ENCODE results near the gene BNC2. TPM values are rescaled to one million over a fixed set of nuclear protein-coding genes. Genes with fewer than 3 reads are reported as not detected.

The BNC2 gene
- polyA plus RNA-seq, 4 donors: 0.81 to 11.1 (median 1.3) TPM; not detected in 1

GRCh38 chr9:16719921-16720320 lies 150.5 kb downstream of the BNC2 start:
- H3K4me1 ChIP-seq (ENCODE audit: control insufficient read depth in 3 of 3, insufficient read depth in 2 of 3, low read depth in 1 of 3, low read length in 2 of 3): no peaks in the 10 kb centered on the region
- no peak overlapping the region for H3K27ac ChIP-seq (ENCODE audit: low read depth in 1 of 3, low read length in 2 of 3)
- FAIRE-seq (no peak), DNase-seq (no peak)
- 21 to 52% (median 29%) methylated on average over 4 of the region's 4 CpGs for WGBS, 3 donors
- H3K4me3 ChIP-seq (ENCODE audit: low read depth in 1 of 3, low read length in 3 of 3): no peak overlapping the region
- H3K36me3 ChIP-seq (ENCODE audit: control insufficient read depth in 3 of 3, insufficient read depth in 2 of 3, low read depth in 1 of 3, low read length in 3 of 3): no peaks in the 10 kb centered on the region
- H3K27me3 ChIP-seq (ENCODE audit: control insufficient read depth in 3 of 3, insufficient read depth in 3 of 3, low read length in 3 of 3): peaks cover 0 to 13% (median 0%) of the 10 kb centered on the region in 3 donors
- no peaks in the 10 kb centered on the region for H3K9me3 ChIP-seq (ENCODE audit: control insufficient read depth in 2 of 2, insufficient read depth in 1 of 2, low read depth in 1 of 2, low read length in 1 of 2)

GRCh38 chr9:16718952-16719351 lies 151.5 kb downstream of the BNC2 start:
- Histone ChIP-seq H3K27ac (ENCODE audit: low read depth in 1 of 3, low read length in 2 of 3) (no peak overlapping the region), H3K9me3 (ENCODE audit: control insufficient read depth in 2 of 2, insufficient read depth in 1 of 2, low read depth in 1 of 2, low read length in 1 of 2) (no peaks in the 10 kb centered on the region), H3K27me3 (ENCODE audit: control insufficient read depth in 3 of 3, insufficient read depth in 3 of 3, low read length in 3 of 3) (peaks cover 0 to 13% (median 0%) of the 10 kb centered on the region in 3 donors), H3K36me3 (ENCODE audit: control insufficient read depth in 3 of 3, insufficient read depth in 2 of 3, low read depth in 1 of 3, low read length in 3 of 3) (no peaks in the 10 kb centered on the region), H3K4me3 (ENCODE audit: low read depth in 1 of 3, low read length in 3 of 3) (no peak overlapping the region), H3K4me1 (ENCODE audit: control insufficient read depth in 3 of 3, insufficient read depth in 2 of 3, low read depth in 1 of 3, low read length in 2 of 3) (no peaks in the 10 kb centered on the region)
- no peak for DNase-seq
- no peak for FAIRE-seq
- 62 to 71% (median 63%) methylated on average over 3 of the region's 3 CpGs for WGBS, 3 donors

- DNase-seq (no peak), FAIRE-seq (no peak)
- 81 to 100% (median 89%) methylated on average over 1 of the region's 1 CpG for WGBS, 3 donors
- Histone ChIP-seq H3K4me1 (ENCODE audit: control insufficient read depth in 3 of 3, insufficient read depth in 2 of 3, low read depth in 1 of 3, low read length in 2 of 3) (no peaks in the 10 kb centered on the region), H3K4me3 (ENCODE audit: low read depth in 1 of 3, low read length in 3 of 3) (no peak overlapping the region), H3K27me3 (ENCODE audit: control insufficient read depth in 3 of 3, insufficient read depth in 3 of 3, low read length in 3 of 3) (peaks cover 0 to 13% (median 0%) of the 10 kb centered on the region in 3 donors), H3K27ac (ENCODE audit: low read depth in 1 of 3, low read length in 2 of 3) (no peak overlapping the region), H3K36me3 (ENCODE audit: control insufficient read depth in 3 of 3, insufficient read depth in 2 of 3, low read depth in 1 of 3, low read length in 3 of 3) (no peaks in the 10 kb centered on the region), H3K9me3 (ENCODE audit: control insufficient read depth in 2 of 2, insufficient read depth in 1 of 2, low read depth in 1 of 2, low read length in 1 of 2) (no peaks in the 10 kb centered on the region)
Measured at GRCh38 chr9:16718296-16718695, 152.2 kb downstream of the BNC2 start.

GRCh38 chr9:16716601-16717000 lies 153.9 kb downstream of the BNC2 start:
- Histone ChIP-seq H3K36me3 (ENCODE audit: control insufficient read depth in 3 of 3, insufficient read depth in 2 of 3, low read depth in 1 of 3, low read length in 3 of 3) (no peaks in the 10 kb centered on the region), H3K9me3 (ENCODE audit: control insufficient read depth in 2 of 2, insufficient read depth in 1 of 2, low read depth in 1 of 2, low read length in 1 of 2) (no peaks in the 10 kb centered on the region), H3K27ac (ENCODE audit: low read depth in 1 of 3, low read length in 2 of 3) (no peak overlapping the region), H3K4me1 (ENCODE audit: control insufficient read depth in 3 of 3, insufficient read depth in 2 of 3, low read depth in 1 of 3, low read length in 2 of 3) (no peaks in the 10 kb centered on the region), H3K27me3 (ENCODE audit: control insufficient read depth in 3 of 3, insufficient read depth in 3 of 3, low read length in 3 of 3) (peaks cover 0 to 7% (median 0%) of the 10 kb centered on the region in 3 donors), H3K4me3 (ENCODE audit: low read depth in 1 of 3, low read length in 3 of 3) (no peak overlapping the region)
- DNase-seq: no peak
- 83 to 88% (median 88%) methylated on average over 5 of the region's 5 CpGs for WGBS, 3 donors
- no peak for FAIRE-seq

GRCh38 chr9:16715404-16715803 lies 155.1 kb downstream of the BNC2 start:
- no peak for FAIRE-seq
- H3K36me3 ChIP-seq (ENCODE audit: control insufficient read depth in 3 of 3, insufficient read depth in 2 of 3, low read depth in 1 of 3, low read length in 3 of 3): no peaks in the 10 kb centered on the region

GRCh38 chr9:16712787-16713186 lies 157.7 kb downstream of the BNC2 start:
- Histone ChIP-seq H3K36me3 (ENCODE audit: control insufficient read depth in 3 of 3, insufficient read depth in 2 of 3, low read depth in 1 of 3, low read length in 3 of 3) (no peaks in the 10 kb centered on the region), H3K4me3 (ENCODE audit: low read depth in 1 of 3, low read length in 3 of 3) (no peak overlapping the region), H3K27me3 (ENCODE audit: control insufficient read depth in 3 of 3, insufficient read depth in 3 of 3, low read length in 3 of 3) (peaks cover 0 to 4% (median 0%) of the 10 kb centered on the region in 3 donors), H3K4me1 (ENCODE audit: control insufficient read depth in 3 of 3, insufficient read depth in 2 of 3, low read depth in 1 of 3, low read length in 2 of 3) (no peaks in the 10 kb centered on the region), H3K9me3 (ENCODE audit: control insufficient read depth in 2 of 2, insufficient read depth in 1 of 2, low read depth in 1 of 2, low read length in 1 of 2) (no peaks in the 10 kb centered on the region), H3K27ac (ENCODE audit: low read depth in 1 of 3, low read length in 2 of 3) (no peak overlapping the region)
- no peak for DNase-seq
- FAIRE-seq: no peak
- WGBS, 3 donors: 73 to 90% (median 78%) methylated on average over 4 of the region's 4 CpGs

More at GRCh38 chr9:16715404-16715803, 155.1 kb downstream of the BNC2 start:
- WGBS, 3 donors: 48 to 65% (median 64%) methylated on average over 2 of the region's 2 CpGs
- DNase-seq: no peak
- Histone ChIP-seq H3K4me1 (ENCODE audit: control insufficient read depth in 3 of 3, insufficient read depth in 2 of 3, low read depth in 1 of 3, low read length in 2 of 3) (no peaks in the 10 kb centered on the region), H3K27ac (ENCODE audit: low read depth in 1 of 3, low read length in 2 of 3) (no peak overlapping the region), H3K4me3 (ENCODE audit: low read depth in 1 of 3, low read length in 3 of 3) (no peak overlapping the region), H3K27me3 (ENCODE audit: control insufficient read depth in 3 of 3, insufficient read depth in 3 of 3, low read length in 3 of 3) (peaks cover 0 to 3% (median 0%) of the 10 kb centered on the region in 3 donors), H3K9me3 (ENCODE audit: control insufficient read depth in 2 of 2, insufficient read depth in 1 of 2, low read depth in 1 of 2, low read length in 1 of 2) (no peaks in the 10 kb centered on the region)

GRCh38 chr9:16710888-16711287 lies 159.6 kb downstream of the BNC2 start:
- H3K9me3 ChIP-seq (ENCODE audit: control insufficient read depth in 2 of 2, insufficient read depth in 1 of 2, low read depth in 1 of 2, low read length in 1 of 2): no peaks in the 10 kb centered on the region
- H3K36me3 ChIP-seq (ENCODE audit: control insufficient read depth in 3 of 3, insufficient read depth in 2 of 3, low read depth in 1 of 3, low read length in 3 of 3): no peaks in the 10 kb centered on the region
- no peak overlapping the region for H3K27ac ChIP-seq (ENCODE audit: low read depth in 1 of 3, low read length in 2 of 3)
- FAIRE-seq (no peak), DNase-seq (no peak)
- H3K27me3 ChIP-seq (ENCODE audit: control insufficient read depth in 3 of 3, insufficient read depth in 3 of 3, low read length in 3 of 3): peaks cover 0 to 4% (median 0%) of the 10 kb centered on the region in 3 donors
- 38 to 48% (median 47%) methylated on average over 8 of the region's 8 CpGs for WGBS, 3 donors
- H3K4me3 ChIP-seq (ENCODE audit: low read depth in 1 of 3, low read length in 3 of 3): no peak overlapping the region
- no peaks in the 10 kb centered on the region for H3K4me1 ChIP-seq (ENCODE audit: control insufficient read depth in 3 of 3, insufficient read depth in 2 of 3, low read depth in 1 of 3, low read length in 2 of 3)

- no peaks in the 10 kb centered on the region for H3K36me3 ChIP-seq (ENCODE audit: control insufficient read depth in 3 of 3, insufficient read depth in 2 of 3, low read depth in 1 of 3, low read length in 3 of 3)
- H3K9me3 ChIP-seq (ENCODE audit: control insufficient read depth in 2 of 2, insufficient read depth in 1 of 2, low read depth in 1 of 2, low read length in 1 of 2): no peaks in the 10 kb centered on the region
- DNase-seq: no peak
- no peak overlapping the region for H3K4me3 ChIP-seq (ENCODE audit: low read depth in 1 of 3, low read length in 3 of 3)
- peaks cover 0 to 4% (median 0%) of the 10 kb centered on the region in 3 donors for H3K4me1 ChIP-seq (ENCODE audit: control insufficient read depth in 3 of 3, insufficient read depth in 2 of 3, low read depth in 1 of 3, low read length in 2 of 3)
- peaks cover 0 to 4% (median 0%) of the 10 kb centered on the region in 3 donors for H3K27me3 ChIP-seq (ENCODE audit: control insufficient read depth in 3 of 3, insufficient read depth in 3 of 3, low read length in 3 of 3)
- no peak overlapping the region for H3K27ac ChIP-seq (ENCODE audit: low read depth in 1 of 3, low read length in 2 of 3)
- FAIRE-seq: no peak
- 50 to 67% (median 59%) methylated on average over 2 of the region's 2 CpGs for WGBS, 3 donors
Measured at GRCh38 chr9:16709924-16710323, 160.5 kb downstream of the BNC2 start.
